K562 treated with DMSO at 1 percent for 12 hours (cell line): ENCODE results near the gene IFNA10. TPM values are rescaled to one million over a fixed set of nuclear protein-coding genes. Genes with fewer than 3 reads are reported as not detected.

Experiments
- total RNA-seq: library from RNA; unstranded; fragments of 300-600 nt; gene quantifications from 2 replicates; pipeline ENCODE4 v1.2.3, GENCODE V29; 2022; ENCODE audit not compliant: insufficient read depth

IFNA10 gene
- total RNA-seq = not detected in 2 replicates

DNA sequence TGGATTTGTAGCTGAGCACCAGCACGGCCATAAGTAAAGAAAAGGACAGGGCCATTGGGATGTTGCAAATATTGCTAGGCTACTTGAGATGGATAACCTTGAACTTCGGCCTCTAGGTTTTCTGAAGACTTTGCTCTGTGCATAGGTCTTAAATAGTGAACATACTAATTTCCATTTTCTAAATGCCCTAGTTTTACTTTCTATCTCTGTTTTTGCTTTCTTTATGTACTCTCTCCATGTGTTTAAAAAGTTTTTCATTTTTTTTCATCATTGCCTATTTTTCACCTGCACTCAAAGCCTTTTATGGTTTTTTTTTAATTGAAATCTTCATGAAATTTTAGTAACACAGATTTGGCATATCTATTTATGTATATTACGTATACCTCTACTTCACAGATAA lies at the start of gene IFNA10:
Gene IFNA10 (minus strand): TSS at position 101 of the 400 bp plus-strand sequence. CDS start 46 bp downstream, at position 55.

DNA sequence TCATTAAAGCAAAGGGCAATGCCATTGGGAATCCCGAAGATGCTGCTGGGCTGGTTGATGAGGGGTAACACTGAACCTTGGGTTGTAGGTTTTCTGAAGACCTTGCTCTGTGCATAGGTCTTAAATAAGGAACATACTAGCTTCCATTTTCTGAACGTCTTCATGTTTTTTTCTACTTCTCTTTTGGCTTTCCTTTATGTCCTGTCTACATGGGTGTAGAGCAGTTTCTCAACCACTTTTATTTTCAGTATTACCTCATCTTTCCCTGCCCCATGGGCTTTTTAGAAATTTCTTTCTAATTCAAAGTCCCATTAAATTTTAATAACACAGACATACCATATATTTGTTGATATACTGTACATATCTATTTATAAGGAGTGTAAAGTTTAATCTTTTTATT lies 33.0 kb upstream of the IFNA10 start, which contains the start of gene IFNA14:
Gene IFNA14 (minus strand): TSS at position 95 of the 400 bp plus-strand sequence. CDS start 70 bp downstream, at position 25.

DNA sequence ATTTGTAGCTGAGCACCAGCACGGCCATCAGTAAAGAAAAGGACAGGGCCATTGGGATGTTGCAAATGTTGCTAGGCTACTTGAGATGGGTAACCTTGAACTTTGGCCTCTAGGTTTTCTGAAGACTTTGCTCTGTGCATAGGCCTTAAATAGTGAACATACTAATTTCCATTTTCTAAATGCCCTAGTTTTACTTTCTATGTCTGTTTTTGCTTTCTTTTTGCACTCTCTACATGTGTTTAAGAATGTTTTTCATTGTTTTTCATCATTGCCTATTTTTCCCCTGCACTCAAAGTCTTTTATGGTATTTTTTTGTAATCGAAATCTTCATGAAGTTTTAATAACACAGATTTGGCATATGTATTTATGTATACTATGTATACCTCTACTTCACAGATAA lies 21.2 kb upstream of the IFNA10 start, which contains the start of gene IFNA17:
Gene IFNA17 (minus strand): TSS at position 101 of the 400 bp plus-strand sequence. CDS start 49 bp downstream, at position 52.

DNA sequence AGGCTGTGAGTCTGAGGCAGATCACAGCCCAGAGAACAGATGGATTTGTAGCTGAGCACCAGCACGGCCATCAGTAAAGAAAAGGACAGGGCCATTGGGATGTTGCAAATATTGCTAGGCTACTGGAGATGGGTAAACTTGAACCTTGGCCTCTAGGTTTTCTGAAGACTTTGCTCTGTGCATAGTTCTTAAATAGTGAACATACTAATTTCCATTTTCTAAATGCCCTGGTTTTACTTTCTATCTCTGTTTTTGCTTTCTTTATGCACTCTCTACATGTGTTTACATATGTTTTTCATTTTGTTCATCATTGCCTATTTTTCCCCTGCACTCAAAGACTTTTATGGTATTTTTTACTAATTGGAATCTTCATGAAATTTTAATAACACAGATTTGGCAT lies 10.3 kb upstream of the IFNA10 start, which contains the start of gene IFNA16:
Gene IFNA16 (minus strand): TSS at position 101 of the 400 bp plus-strand sequence. CDS start 6 bp downstream, at position 95.

DNA sequence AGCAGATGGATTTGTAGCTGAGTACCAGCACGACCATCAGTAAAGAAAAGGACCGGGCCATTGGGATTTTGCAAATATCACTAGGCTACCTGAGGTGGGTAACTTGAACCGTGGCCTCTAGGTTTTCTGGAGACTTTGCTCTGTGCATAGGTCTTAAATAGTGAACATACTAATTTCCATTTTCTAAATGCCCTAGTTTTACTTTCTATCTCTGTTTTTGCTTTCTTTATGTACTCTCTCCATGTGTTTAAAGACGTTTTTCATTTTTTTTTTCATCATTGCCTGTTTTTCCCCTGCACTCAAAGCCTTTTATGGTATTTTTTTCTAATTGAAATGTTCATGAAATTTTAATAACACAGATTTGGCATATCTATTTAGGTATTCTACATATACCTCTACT lies 4.8 kb downstream of the IFNA10 start, which contains the start of gene IFNA7:
Gene IFNA7 (minus strand): TSS at position 101 of the 400 bp plus-strand sequence. CDS start 40 bp downstream, at position 61.

DNA sequence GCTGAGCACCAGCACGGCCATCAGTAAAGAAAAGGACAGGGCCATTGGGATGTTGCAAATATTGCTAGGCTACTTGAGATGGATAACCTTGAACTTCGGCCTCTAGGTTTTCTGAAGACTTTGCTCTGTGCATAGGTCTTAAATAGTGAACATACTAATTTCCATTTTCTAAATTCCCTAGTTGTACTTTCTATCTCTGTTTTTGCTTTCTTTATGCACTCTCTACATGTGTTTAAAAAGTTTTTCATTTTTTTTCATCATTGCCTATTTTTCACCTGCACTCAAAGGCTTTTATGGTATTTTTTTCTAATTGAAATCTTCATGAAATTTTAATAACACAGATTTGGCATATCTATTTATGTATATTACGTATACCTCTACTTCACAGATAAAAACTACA lies 19.5 kb downstream of the IFNA10 start, which contains the start of gene IFNA4:
Gene IFNA4 (minus strand): TSS at position 101 of the 400 bp plus-strand sequence. CDS start 56 bp downstream, at position 45.

DNA sequence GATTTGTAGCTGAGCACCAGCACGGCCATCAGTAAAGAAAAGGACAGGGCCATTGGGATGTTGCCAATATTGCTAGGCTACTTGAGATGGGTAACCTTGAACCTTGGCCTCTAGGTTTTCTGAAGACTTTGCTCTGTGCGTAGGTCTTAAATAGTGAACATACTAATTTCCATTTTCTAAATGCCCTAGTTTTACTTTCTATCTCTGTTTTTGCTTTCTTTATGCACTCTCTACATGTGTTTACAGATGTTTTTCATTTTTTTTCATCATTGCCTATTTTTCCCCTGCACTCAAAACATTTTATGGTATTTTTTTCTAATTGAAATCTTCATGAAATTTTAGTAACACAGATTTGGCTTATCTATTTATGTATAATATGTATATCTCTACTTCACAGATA lies 40.4 kb downstream of the IFNA10 start, which contains the start of gene IFNA21:
Gene IFNA21 (minus strand): TSS at position 101 of the 400 bp plus-strand sequence. CDS start 48 bp downstream, at position 53.

Other genes starting within 250 kb of the IFNA10 start
- not detected in 2 replicates for gene HACD4, start 175.5 kb downstream of the IFNA10 start, total RNA-seq
- not detected in 2 replicates for gene IFNB1, start 129.2 kb downstream of the IFNA10 start, total RNA-seq
- not detected in 2 replicates for gene IFNW1, start 65.3 kb downstream of the IFNA10 start, total RNA-seq
- not detected in 2 replicates for gene IFNA21, start 40.5 kb downstream of the IFNA10 start, total RNA-seq
- gene IFNA4, start 19.6 kb downstream of the IFNA10 start, total RNA-seq = not detected in 2 replicates
- not detected in 2 replicates for gene IFNA7, start 4.9 kb downstream of the IFNA10 start, total RNA-seq
- not detected in 2 replicates for gene IFNA16, start 10.2 kb upstream of the IFNA10 start, total RNA-seq
- not detected in 2 replicates for gene IFNA17, start 21.1 kb upstream of the IFNA10 start, total RNA-seq
- gene IFNA14, start 32.9 kb upstream of the IFNA10 start, total RNA-seq = not detected in 2 replicates
- gene IFNA5, start 98.2 kb upstream of the IFNA10 start, total RNA-seq = not detected in 2 replicates
- gene KLHL9, start 128.3 kb upstream of the IFNA10 start, total RNA-seq = not detected in 2 replicates
- not detected in 2 replicates for gene IFNA6, start 143.7 kb upstream of the IFNA10 start, total RNA-seq
- gene IFNA13, start 160.9 kb upstream of the IFNA10 start, total RNA-seq = not detected in 2 replicates
- not detected in 2 replicates for gene IFNA2, start 178.3 kb upstream of the IFNA10 start, total RNA-seq
- gene IFNA8, start 202.0 kb upstream of the IFNA10 start, total RNA-seq = not detected in 2 replicates
- gene IFNA1, start 233.3 kb upstream of the IFNA10 start, total RNA-seq = not detected in 2 replicates